ENCODE measurements around the gene RITA1. TPM values are rescaled to one million over a fixed set of nuclear protein-coding genes. Genes with fewer than 3 reads are reported as not detected.

The RITA1 gene
- total and polyA plus RNA-seq, 2 experiments from 2014 or later = 20.0 to 40.4 TPM

DNA sequence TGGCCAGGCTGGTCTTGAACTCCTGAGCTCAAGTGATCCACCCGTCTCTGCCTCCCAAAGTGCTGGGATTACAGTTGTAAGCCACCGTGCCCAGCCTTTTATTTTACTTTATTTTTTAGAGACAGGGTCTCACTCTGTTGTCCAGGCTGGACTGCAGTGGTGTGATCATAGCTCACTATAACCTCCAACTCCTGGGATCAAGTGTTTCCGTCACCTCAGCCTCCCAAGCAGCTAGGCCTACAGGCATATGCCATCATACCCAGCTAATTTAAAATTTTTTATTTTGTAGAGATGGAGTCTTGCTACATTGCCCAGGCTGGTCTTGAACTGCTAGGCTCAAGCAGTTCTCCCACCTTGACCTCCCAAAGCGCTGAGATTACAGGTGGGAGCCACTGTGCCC, 39.4 kb downstream of the RITA1 start:
- H3F3A ChIP-seq (replicated peaks; ENCODE audit: low read depth) = peaks cover 8% of the 10 kb centered on the region; the same call in 1 of the 2 replicates

More for the DNA sequence above, 39.4 kb downstream of the RITA1 start:
- ATAC-seq (no peak), DNase-seq (ENCODE audit: low spot score) (no peak)
- Histone ChIP-seq H3K27ac (ENCODE audit: low read depth) (no peak overlapping the region), H3K4me2 (no peak overlapping the region), H3K79me2 (replicated peaks; ENCODE audit: insufficient read depth) (peaks cover 9% of the 10 kb centered on the region), H3K27me3 (ENCODE audit: insufficient read depth) (no peaks in the 10 kb centered on the region), H3K4me1 (ENCODE audit: insufficient read depth) (peaks cover 18% of the 10 kb centered on the region), H3K9me2 (ENCODE audit: insufficient read depth) (no peaks in the 10 kb centered on the region), H3K4me3 (no peak overlapping the region), H3K36me3 (ENCODE audit: insufficient read depth) (0 out of 2 replicates have a peak, but pooled peaks cover 2% of the 10 kb centered on the region), H2AFZ (no peak overlapping the region), H4K20me1 (replicated peaks; ENCODE audit: insufficient read depth) (no peaks in the 10 kb centered on the region)
- TF ChIP-seq ZNF331 (CRISPR knock-in tag; IDR thresholded peaks at IDR 0.05; ENCODE audit: low read depth) = no peak
- no peak for TF ChIP-seq NANOG (IDR thresholded peaks at IDR 0.05; ENCODE audit: borderline replicate concordance)
- TF ChIP-seq, protein P1, sequence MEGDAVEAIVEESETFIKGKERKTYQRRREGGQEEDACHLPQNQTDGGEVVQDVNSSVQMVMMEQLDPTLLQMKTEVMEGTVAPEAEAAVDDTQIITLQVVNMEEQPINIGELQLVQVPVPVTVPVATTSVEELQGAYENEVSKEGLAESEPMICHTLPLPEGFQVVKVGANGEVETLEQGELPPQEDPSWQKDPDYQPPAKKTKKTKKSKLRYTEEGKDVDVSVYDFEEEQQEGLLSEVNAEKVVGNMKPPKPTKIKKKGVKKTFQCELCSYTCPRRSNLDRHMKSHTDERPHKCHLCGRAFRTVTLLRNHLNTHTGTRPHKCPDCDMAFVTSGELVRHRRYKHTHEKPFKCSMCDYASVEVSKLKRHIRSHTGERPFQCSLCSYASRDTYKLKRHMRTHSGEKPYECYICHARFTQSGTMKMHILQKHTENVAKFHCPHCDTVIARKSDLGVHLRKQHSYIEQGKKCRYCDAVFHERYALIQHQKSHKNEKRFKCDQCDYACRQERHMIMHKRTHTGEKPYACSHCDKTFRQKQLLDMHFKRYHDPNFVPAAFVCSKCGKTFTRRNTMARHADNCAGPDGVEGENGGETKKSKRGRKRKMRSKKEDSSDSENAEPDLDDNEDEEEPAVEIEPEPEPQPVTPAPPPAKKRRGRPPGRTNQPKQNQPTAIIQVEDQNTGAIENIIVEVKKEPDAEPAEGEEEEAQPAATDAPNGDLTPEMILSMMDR (conservative IDR thresholded peaks at IDR 0.05; ENCODE audit: low read depth in 2 of 2) = no peak
- TF ChIP-seq, protein P2, sequence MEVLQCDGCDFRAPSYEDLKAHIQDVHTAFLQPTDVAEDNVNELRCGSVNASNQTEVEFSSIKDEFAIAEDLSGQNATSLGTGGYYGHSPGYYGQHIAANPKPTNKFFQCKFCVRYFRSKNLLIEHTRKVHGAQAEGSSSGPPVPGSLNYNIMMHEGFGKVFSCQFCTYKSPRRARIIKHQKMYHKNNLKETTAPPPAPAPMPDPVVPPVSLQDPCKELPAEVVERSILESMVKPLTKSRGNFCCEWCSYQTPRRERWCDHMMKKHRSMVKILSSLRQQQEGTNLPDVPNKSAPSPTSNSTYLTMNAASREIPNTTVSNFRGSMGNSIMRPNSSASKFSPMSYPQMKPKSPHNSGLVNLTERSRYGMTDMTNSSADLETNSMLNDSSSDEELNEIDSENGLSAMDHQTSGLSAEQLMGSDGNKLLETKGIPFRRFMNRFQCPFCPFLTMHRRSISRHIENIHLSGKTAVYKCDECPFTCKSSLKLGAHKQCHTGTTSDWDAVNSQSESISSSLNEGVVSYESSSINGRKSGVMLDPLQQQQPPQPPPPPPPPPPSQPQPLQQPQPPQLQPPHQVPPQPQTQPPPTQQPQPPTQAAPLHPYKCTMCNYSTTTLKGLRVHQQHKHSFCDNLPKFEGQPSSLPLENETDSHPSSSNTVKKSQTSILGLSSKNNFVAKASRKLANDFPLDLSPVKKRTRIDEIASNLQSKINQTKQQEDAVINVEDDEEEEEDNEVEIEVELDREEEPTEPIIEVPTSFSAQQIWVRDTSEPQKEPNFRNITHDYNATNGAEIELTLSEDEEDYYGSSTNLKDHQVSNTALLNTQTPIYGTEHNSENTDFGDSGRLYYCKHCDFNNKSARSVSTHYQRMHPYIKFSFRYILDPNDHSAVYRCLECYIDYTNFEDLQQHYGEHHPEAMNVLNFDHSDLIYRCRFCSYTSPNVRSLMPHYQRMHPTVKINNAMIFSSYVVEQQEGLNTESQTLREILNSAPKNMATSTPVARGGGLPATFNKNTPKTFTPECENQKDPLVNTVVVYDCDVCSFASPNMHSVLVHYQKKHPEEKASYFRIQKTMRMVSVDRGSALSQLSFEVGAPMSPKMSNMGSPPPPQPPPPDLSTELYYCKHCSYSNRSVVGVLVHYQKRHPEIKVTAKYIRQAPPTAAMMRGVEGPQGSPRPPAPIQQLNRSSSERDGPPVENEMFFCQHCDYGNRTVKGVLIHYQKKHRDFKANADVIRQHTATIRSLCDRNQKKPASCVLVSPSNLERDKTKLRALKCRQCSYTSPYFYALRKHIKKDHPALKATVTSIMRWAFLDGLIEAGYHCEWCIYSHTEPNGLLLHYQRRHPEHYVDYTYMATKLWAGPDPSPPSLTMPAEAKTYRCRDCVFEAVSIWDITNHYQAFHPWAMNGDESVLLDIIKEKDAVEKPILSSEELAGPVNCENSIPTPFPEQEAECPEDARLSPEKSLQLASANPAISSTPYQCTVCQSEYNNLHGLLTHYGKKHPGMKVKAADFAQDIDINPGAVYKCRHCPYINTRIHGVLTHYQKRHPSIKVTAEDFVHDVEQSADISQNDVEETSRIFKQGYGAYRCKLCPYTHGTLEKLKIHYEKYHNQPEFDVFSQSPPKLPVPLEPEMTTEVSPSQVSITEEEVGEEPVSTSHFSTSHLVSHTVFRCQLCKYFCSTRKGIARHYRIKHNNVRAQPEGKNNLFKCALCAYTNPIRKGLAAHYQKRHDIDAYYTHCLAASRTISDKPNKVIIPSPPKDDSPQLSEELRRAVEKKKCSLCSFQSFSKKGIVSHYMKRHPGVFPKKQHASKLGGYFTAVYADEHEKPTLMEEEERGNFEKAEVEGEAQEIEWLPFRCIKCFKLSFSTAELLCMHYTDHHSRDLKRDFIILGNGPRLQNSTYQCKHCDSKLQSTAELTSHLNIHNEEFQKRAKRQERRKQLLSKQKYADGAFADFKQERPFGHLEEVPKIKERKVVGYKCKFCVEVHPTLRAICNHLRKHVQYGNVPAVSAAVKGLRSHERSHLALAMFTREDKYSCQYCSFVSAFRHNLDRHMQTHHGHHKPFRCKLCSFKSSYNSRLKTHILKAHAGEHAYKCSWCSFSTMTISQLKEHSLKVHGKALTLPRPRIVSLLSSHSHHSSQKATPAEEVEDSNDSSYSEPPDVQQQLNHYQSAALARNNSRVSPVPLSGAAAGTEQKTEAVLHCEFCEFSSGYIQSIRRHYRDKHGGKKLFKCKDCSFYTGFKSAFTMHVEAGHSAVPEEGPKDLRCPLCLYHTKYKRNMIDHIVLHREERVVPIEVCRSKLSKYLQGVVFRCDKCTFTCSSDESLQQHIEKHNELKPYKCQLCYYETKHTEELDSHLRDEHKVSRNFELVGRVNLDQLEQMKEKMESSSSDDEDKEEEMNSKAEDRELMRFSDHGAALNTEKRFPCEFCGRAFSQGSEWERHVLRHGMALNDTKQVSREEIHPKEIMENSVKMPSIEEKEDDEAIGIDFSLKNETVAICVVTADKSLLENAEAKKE (CRISPR knock-in tag; IDR thresholded peaks at IDR 0.05) = no peak
- TF ChIP-seq, protein P3, sequence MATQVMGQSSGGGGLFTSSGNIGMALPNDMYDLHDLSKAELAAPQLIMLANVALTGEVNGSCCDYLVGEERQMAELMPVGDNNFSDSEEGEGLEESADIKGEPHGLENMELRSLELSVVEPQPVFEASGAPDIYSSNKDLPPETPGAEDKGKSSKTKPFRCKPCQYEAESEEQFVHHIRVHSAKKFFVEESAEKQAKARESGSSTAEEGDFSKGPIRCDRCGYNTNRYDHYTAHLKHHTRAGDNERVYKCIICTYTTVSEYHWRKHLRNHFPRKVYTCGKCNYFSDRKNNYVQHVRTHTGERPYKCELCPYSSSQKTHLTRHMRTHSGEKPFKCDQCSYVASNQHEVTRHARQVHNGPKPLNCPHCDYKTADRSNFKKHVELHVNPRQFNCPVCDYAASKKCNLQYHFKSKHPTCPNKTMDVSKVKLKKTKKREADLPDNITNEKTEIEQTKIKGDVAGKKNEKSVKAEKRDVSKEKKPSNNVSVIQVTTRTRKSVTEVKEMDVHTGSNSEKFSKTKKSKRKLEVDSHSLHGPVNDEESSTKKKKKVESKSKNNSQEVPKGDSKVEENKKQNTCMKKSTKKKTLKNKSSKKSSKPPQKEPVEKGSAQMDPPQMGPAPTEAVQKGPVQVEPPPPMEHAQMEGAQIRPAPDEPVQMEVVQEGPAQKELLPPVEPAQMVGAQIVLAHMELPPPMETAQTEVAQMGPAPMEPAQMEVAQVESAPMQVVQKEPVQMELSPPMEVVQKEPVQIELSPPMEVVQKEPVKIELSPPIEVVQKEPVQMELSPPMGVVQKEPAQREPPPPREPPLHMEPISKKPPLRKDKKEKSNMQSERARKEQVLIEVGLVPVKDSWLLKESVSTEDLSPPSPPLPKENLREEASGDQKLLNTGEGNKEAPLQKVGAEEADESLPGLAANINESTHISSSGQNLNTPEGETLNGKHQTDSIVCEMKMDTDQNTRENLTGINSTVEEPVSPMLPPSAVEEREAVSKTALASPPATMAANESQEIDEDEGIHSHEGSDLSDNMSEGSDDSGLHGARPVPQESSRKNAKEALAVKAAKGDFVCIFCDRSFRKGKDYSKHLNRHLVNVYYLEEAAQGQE (IDR thresholded peaks at IDR 0.05; ENCODE audit: unreplicated experiment) = no peak
- no peak for TF ChIP-seq CREB1 (CRISPR knock-in tag; IDR thresholded peaks at IDR 0.05; ENCODE audit: low read depth)
- no peak for TF ChIP-seq ZNF114 (CRISPR knock-in tag; IDR thresholded peaks at IDR 0.05)
- no peak for TF ChIP-seq POLR2AphosphoS5 (IDR thresholded peaks at IDR 0.05; ENCODE audit: low read depth)
- TF ChIP-seq, protein P4, sequence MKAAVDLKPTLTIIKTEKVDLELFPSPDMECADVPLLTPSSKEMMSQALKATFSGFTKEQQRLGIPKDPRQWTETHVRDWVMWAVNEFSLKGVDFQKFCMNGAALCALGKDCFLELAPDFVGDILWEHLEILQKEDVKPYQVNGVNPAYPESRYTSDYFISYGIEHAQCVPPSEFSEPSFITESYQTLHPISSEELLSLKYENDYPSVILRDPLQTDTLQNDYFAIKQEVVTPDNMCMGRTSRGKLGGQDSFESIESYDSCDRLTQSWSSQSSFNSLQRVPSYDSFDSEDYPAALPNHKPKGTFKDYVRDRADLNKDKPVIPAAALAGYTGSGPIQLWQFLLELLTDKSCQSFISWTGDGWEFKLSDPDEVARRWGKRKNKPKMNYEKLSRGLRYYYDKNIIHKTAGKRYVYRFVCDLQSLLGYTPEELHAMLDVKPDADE (IDR thresholded peaks at IDR 0.05) = no peak
- TF ChIP-seq EZH2phosphoT487 (IDR thresholded peaks at IDR 0.05; ENCODE audit: unreplicated experiment) = no peak
- no peak for TF ChIP-seq EZH2 (IDR thresholded peaks at IDR 0.05; ENCODE audit: low read depth, unreplicated experiment)
- no peak for TF ChIP-seq STAT1 (IDR thresholded peaks at IDR 0.05; ENCODE audit: unreplicated experiment)
- no peak for TF ChIP-seq JUNB (IDR thresholded peaks at IDR 0.05; ENCODE audit: unreplicated experiment)
- Mint-ChIP-seq H3K27ac (no peak overlapping the region), H3K4me3 (no peak overlapping the region), H3K9me3 (no peaks in the 10 kb centered on the region), H3K36me3 (ENCODE audit: low read depth) (peaks cover 12% of the 10 kb centered on the region), H3K4me1 (peaks cover 19% of the 10 kb centered on the region), H3K27me3 (ENCODE audit: insufficient read depth, low read depth, poor library complexity) (peaks cover 7% of the 10 kb centered on the region)
